ENCODE measurements around the gene CCDC187.

The CCDC187 gene

DNA sequence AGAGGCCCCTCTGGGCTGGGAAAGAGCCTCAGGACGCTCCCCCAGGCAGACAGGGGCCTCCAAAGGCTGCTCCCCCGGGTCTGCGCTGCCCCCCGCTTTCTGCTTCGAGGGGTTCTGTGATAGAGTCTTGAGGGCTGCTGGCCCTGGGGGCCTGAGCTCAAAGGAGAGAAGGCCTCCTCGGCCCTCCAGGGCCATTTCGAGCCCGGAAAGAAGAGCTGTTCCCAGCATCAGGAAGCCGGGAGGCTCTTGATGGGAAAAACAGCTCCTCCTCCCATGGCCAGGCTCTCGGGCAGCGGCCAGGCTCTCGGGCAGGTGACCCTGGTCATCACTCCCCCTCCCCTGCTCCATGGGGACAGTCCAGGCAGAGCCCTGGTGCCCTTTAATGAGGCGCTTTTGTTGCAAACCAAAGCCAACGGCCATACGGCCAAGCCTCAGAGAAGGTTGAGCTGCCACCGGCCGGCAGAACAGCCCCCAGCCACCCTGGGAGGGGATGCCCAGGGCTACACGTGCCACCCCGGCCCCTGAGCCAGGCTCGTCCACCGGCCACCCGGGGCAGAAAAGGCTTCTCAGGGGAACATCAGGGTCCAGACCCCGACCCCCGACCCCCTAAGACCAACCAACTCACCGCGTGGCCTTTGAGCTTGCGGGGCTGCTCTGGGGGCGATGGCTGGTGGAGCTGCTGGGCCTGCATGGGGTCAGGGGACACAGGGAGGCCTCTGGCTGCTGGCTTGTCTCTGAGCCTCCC is 42.0 kb downstream of the CCDC187 start:
- H3K4me2 ChIP-seq: no peak overlapping the region
- H3K9ac ChIP-seq: no peak overlapping the region
- peaks cover 7% of the 10 kb centered on the region for H3K4me1 ChIP-seq (ENCODE audit: low read depth, poor library complexity, severe bottlenecking)

DNA sequence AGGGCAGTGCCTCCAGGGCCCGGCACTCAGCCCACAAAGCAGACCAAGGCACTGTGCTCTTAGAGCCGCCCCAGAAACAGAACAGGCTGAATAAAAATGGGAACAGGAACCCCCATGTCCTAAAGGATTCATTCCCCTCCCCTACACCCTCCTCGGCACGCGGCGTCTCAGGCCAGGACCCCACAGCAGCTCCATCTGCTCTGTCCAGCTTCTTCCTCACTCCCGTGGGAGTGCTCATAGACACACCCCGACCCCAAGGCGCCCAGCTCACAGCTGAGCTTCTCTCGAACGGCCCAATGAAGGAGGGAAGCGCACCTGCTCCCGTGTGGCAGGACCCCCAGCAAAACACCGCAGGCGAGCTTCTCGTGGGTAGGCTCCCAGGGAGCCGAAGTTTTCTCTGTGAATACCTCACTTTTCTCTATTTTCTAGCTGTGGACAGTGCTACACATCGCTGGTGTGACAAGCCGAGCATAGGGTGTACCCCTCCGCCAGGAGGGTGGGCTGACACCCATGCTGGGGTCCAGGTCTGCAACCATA is 42.9 kb downstream of the CCDC187 start:
- TF ChIP-seq, protein P1, sequence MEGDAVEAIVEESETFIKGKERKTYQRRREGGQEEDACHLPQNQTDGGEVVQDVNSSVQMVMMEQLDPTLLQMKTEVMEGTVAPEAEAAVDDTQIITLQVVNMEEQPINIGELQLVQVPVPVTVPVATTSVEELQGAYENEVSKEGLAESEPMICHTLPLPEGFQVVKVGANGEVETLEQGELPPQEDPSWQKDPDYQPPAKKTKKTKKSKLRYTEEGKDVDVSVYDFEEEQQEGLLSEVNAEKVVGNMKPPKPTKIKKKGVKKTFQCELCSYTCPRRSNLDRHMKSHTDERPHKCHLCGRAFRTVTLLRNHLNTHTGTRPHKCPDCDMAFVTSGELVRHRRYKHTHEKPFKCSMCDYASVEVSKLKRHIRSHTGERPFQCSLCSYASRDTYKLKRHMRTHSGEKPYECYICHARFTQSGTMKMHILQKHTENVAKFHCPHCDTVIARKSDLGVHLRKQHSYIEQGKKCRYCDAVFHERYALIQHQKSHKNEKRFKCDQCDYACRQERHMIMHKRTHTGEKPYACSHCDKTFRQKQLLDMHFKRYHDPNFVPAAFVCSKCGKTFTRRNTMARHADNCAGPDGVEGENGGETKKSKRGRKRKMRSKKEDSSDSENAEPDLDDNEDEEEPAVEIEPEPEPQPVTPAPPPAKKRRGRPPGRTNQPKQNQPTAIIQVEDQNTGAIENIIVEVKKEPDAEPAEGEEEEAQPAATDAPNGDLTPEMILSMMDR (conservative IDR thresholded peaks at IDR 0.05; ENCODE audit: low read depth, low read length): no peak
- Histone ChIP-seq H3K36me3 (ENCODE audit: insufficient read depth) (no peaks in the 10 kb centered on the region), H3K4me3 (IDR thresholded peaks at IDR 0.05; ENCODE audit: insufficient read depth, low read depth, low read length) (no peak overlapping the region), H2AFZ (ENCODE audit: low read depth) (no peak overlapping the region), H4K20me1 (ENCODE audit: insufficient read depth) (no peaks in the 10 kb centered on the region), H3K4me2 (no peak overlapping the region), H3K79me2 (ENCODE audit: insufficient read depth, low read depth) (no peaks in the 10 kb centered on the region), H3K27ac (no peak overlapping the region), H3K9ac (no peak overlapping the region), H3K4me1 (ENCODE audit: low read depth, poor library complexity, severe bottlenecking) (peaks cover 7% of the 10 kb centered on the region), H3K27me3 (ENCODE audit: insufficient read depth, low read depth) (peaks cover 96% of the 10 kb centered on the region)

More for the DNA sequence above, 42.0 kb downstream of the CCDC187 start:
- Histone ChIP-seq H3K79me2 (ENCODE audit: insufficient read depth, low read depth) (no peaks in the 10 kb centered on the region), H2AFZ (ENCODE audit: low read depth) (no peak overlapping the region), H3K27ac (no peak overlapping the region), H4K20me1 (ENCODE audit: insufficient read depth) (no peaks in the 10 kb centered on the region), H3K36me3 (ENCODE audit: insufficient read depth) (no peaks in the 10 kb centered on the region), H3K4me3 (IDR thresholded peaks at IDR 0.05; ENCODE audit: insufficient read depth, low read depth, low read length) (no peak overlapping the region), H3K27me3 (ENCODE audit: insufficient read depth, low read depth) (peaks cover 96% of the 10 kb centered on the region)
- TF ChIP-seq, protein P1 (conservative IDR thresholded peaks at IDR 0.05; ENCODE audit: low read depth, low read length): no peak

DNA sequence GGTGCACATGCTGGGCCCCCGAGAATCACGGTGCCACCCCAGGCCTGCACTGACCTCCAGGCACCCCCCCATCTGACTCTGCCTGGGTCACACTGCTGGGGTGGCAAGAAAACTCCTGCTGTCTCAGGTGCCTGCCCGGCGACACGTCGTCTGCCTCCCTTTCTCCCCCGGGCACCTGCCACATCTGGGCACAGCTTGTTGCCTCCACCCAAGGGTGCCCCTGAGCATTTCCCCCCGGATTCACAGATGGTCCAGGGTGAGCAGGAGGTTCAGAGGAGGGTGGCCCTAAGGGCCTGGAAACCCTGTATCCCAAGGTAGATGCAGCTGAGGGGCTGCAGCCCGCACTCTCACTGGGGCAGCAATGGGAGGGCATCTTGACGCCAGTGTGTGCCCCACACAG is 43.4 kb downstream of the CCDC187 start:
- Histone ChIP-seq H3K4me2 (no peak overlapping the region), H3K27me3 (ENCODE audit: insufficient read depth, low read depth) (peaks cover 96% of the 10 kb centered on the region), H3K4me1 (ENCODE audit: low read depth, poor library complexity, severe bottlenecking) (peaks cover 7% of the 10 kb centered on the region), H3K27ac (no peak overlapping the region), H3K4me3 (IDR thresholded peaks at IDR 0.05; ENCODE audit: insufficient read depth, low read depth, low read length) (no peak overlapping the region), H3K79me2 (ENCODE audit: insufficient read depth, low read depth) (no peaks in the 10 kb centered on the region), H4K20me1 (ENCODE audit: insufficient read depth) (no peaks in the 10 kb centered on the region), H2AFZ (ENCODE audit: low read depth) (no peak overlapping the region), H3K36me3 (ENCODE audit: insufficient read depth) (no peaks in the 10 kb centered on the region), H3K9ac (no peak overlapping the region)
- TF ChIP-seq, protein P1 (conservative IDR thresholded peaks at IDR 0.05; ENCODE audit: low read depth, low read length): no peak

DNA sequence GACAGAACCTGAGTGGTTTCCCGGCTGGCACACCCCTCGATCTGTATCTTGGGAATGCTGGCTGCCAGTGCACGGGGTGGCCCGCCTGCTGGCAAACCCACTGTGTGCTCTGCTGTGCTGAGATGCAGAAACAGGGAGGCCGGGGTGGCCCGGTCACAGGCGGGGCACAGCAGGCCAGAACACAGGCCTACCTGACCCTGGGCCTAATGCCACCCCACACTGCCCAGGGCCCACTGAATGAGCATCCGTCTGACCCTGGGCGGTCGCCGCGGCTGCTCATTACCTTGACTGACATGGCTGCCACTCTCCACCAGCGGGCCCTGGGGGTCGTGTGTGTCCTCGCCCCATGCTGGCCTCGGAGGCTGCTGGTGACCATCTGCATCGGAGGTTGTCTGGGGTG is 44.1 kb downstream of the CCDC187 start:
- H3K4me1 ChIP-seq (ENCODE audit: low read depth, poor library complexity, severe bottlenecking): peaks cover 7% of the 10 kb centered on the region
- H3K9ac ChIP-seq: no peak overlapping the region
- peaks cover 96% of the 10 kb centered on the region for H3K27me3 ChIP-seq (ENCODE audit: insufficient read depth, low read depth)
- H4K20me1 ChIP-seq (ENCODE audit: insufficient read depth): no peaks in the 10 kb centered on the region
- TF ChIP-seq, protein P1 (conservative IDR thresholded peaks at IDR 0.05; ENCODE audit: low read depth, low read length): no peak
- no peaks in the 10 kb centered on the region for H3K36me3 ChIP-seq (ENCODE audit: insufficient read depth)
- no peak overlapping the region for H3K4me2 ChIP-seq
- H2AFZ ChIP-seq (ENCODE audit: low read depth): no peak overlapping the region
- H3K4me3 ChIP-seq (IDR thresholded peaks at IDR 0.05; ENCODE audit: insufficient read depth, low read depth, low read length): no peak overlapping the region
- no peak overlapping the region for H3K27ac ChIP-seq
- no peaks in the 10 kb centered on the region for H3K79me2 ChIP-seq (ENCODE audit: insufficient read depth, low read depth)
